Stimulated activated naive B cell treated with anti-CD40 and anti-IgM and Interleukin-4, amounts not matched to agents 10 μg/mL and 1 μg/mL and 100 μg/mL, for 72 hours (primary cell): Measurements from ENCODE around the gene RABGAP1.

Source experiments
- ATAC-seq, 2 donors: fragments of 150-1000 bp; cut with Tn5 transposase; replicated peaks; 2 replicates each; pipeline ENCODE4 v1.10.0; 2021; ENCODE audit warnings: moderate library complexity in 1 of 2
- DNase-seq: peaks from one replicate; pipeline ENCODE4 v3.0.0; 2021
- H3K27ac Mint-ChIP-seq: one replicate; pipeline ENCODE4 v1.8.0; 2022; ENCODE audit warnings: mild to moderate bottlenecking, mixed read lengths
- H3K27me3 Mint-ChIP-seq, 2 donors: one replicate each; pipeline ENCODE4 v1.8.0; 2022; ENCODE audit warnings: mixed read lengths in 2 of 2
- H3K36me3 Mint-ChIP-seq, 2 donors: one replicate each; pipeline ENCODE4 v1.8.0; 2022; ENCODE audit warnings: mixed read lengths in 2 of 2, mild to moderate bottlenecking in 1 of 2
- H3K4me1 Mint-ChIP-seq, 2 donors: one replicate each; pipeline ENCODE4 v1.8.0; 2022; ENCODE audit warnings: mixed read lengths in 2 of 2, mild to moderate bottlenecking in 1 of 2
- H3K4me3 Mint-ChIP-seq, 2 donors: one replicate each; pipeline ENCODE4 v1.8.0; 2022; ENCODE audit warnings: mild to moderate bottlenecking in 2 of 2, mixed read lengths in 2 of 2, moderate library complexity in 1 of 2
- H3K9me3 Mint-ChIP-seq, 2 donors: one replicate each; pipeline ENCODE4 v1.8.0; 2022; ENCODE audit warnings: mixed read lengths in 2 of 2, mild to moderate bottlenecking in 1 of 2

RABGAP1 gene

DNA sequence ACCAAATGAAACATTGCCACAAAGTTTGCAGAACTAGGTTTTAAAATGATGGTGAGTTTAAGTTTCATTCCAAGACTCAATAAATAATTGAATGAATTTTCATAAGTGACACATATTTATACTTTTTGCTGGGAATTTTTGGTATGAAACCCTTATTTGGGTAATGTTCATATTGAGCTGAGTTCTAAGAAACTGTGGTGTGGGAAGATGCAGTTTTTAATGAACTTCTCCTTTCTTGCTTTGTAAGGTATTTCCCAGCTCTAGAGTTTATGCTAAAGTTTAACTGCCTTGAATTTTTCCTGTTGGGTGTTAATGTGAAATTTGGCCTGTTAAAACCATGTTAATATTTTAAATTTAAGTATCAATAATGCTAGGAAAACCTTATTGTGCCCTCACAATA, 15.1 kb downstream of the RABGAP1 start:
- Mint-ChIP-seq H3K9me3 (peaks cover 0 to 6% of the 10 kb centered on the region in 2 donors), H3K27me3 (no peaks in the 10 kb centered on the region), H3K27ac (no peak overlapping the region), H3K4me1 (peaks cover 4 to 42% of the 10 kb centered on the region in 2 donors), H3K4me3 (no peak overlapping the region), H3K36me3 (peaks cover 24 to 29% of the 10 kb centered on the region in 2 donors)
- no peak for DNase-seq
- ATAC-seq = no peak

- H3K36me3 Mint-ChIP-seq = peaks cover 30 to 40% of the 10 kb centered on the region in 2 donors
- no peak overlapping the region for H3K27ac Mint-ChIP-seq
- H3K4me1 Mint-ChIP-seq = peaks cover 2 to 9% of the 10 kb centered on the region in 2 donors
- no peak overlapping the region for H3K4me3 Mint-ChIP-seq
- H3K9me3 Mint-ChIP-seq = peaks cover 0 to 6% of the 10 kb centered on the region in 2 donors
- no peaks in the 10 kb centered on the region for H3K27me3 Mint-ChIP-seq
- no peak for DNase-seq
- no peak for ATAC-seq
Measured at GRCh38 chr9:122961139-122961538, 20.3 kb downstream of the RABGAP1 start.

- no peak for ATAC-seq
- Mint-ChIP-seq H3K27ac (no peak overlapping the region), H3K9me3 (peaks cover 0 to 1% of the 10 kb centered on the region in 2 donors), H3K4me1 (peaks cover 3 to 4% of the 10 kb centered on the region in 2 donors), H3K4me3 (no peak overlapping the region), H3K36me3 (peaks cover 27 to 43% of the 10 kb centered on the region in 2 donors), H3K27me3 (no peaks in the 10 kb centered on the region)
- no peak for DNase-seq
Measured at GRCh38 chr9:122975196-122975595, 34.4 kb downstream of the RABGAP1 start.

DNA sequence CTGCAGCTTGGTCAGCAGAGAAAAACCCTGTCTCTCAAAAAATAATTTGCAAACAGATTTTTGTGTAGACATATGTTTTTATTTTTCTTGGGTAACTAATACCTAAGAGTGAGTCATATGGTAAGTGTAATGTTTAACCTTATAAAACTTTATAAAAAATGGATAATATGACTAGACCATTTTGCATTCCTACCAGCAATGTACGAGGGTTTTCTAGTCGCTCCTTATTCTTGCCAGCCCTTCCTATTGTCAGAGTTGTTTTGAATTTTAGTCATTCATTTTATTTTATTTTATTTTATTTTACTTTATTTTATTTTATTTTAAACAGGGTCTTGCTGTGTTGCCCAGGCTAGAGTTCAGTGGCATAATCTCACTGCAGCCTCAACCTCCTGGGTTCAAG, 37.8 kb downstream of the RABGAP1 start:
- H3K27me3 Mint-ChIP-seq = no peaks in the 10 kb centered on the region
- H3K9me3 Mint-ChIP-seq = peaks cover 0 to 1% of the 10 kb centered on the region in 2 donors
- no peak overlapping the region for H3K4me3 Mint-ChIP-seq
- no peak overlapping the region for H3K27ac Mint-ChIP-seq
- ATAC-seq (no peak), DNase-seq (no peak)
- peaks cover 0 to 4% of the 10 kb centered on the region in 2 donors for H3K4me1 Mint-ChIP-seq
- H3K36me3 Mint-ChIP-seq = peaks cover 8 to 26% of the 10 kb centered on the region in 2 donors

GRCh38 chr9:122986010-122986409, 45.2 kb downstream of the RABGAP1 start:
- no peaks in the 10 kb centered on the region for H3K27me3 Mint-ChIP-seq
- ATAC-seq (no peak), DNase-seq (no peak)
- peaks cover 0 to 3% of the 10 kb centered on the region in 2 donors for H3K4me1 Mint-ChIP-seq
- H3K36me3 Mint-ChIP-seq = peaks cover 10 to 15% of the 10 kb centered on the region in 2 donors
- no peak overlapping the region for H3K4me3 Mint-ChIP-seq
- no peaks in the 10 kb centered on the region for H3K9me3 Mint-ChIP-seq
- H3K27ac Mint-ChIP-seq = no peak overlapping the region

GRCh38 chr9:122988141-122988540, 47.3 kb downstream of the RABGAP1 start:
- Mint-ChIP-seq H3K27ac (no peak overlapping the region), H3K4me1 (peaks cover 3 to 5% of the 10 kb centered on the region in 2 donors), H3K36me3 (peaks cover 10 to 15% of the 10 kb centered on the region in 2 donors), H3K4me3 (no peak overlapping the region), H3K27me3 (no peaks in the 10 kb centered on the region), H3K9me3 (no peaks in the 10 kb centered on the region)
- ATAC-seq (no peak), DNase-seq (no peak)

GRCh38 chr9:122988920-122989621, 48.3 kb downstream of the RABGAP1 start:
- Mint-ChIP-seq H3K4me1 (peaks cover 3 to 5% of the 10 kb centered on the region in 2 donors), H3K27me3 (no peaks in the 10 kb centered on the region), H3K36me3 (peaks cover 10 to 15% of the 10 kb centered on the region in 2 donors), H3K27ac (no peak overlapping the region), H3K4me3 (no peak overlapping the region), H3K9me3 (no peaks in the 10 kb centered on the region)
- DNase-seq (no peak), ATAC-seq (peak; percentile 42 to 56)

GRCh38 chr9:122991370-122991830, 50.6 kb downstream of the RABGAP1 start:
- no peak for DNase-seq
- Mint-ChIP-seq H3K4me3 (no peak overlapping the region), H3K4me1 (peaks cover 2 to 5% of the 10 kb centered on the region in 2 donors), H3K9me3 (no peaks in the 10 kb centered on the region), H3K36me3 (peaks cover 7 to 8% of the 10 kb centered on the region in 2 donors), H3K27ac (no peak overlapping the region), H3K27me3 (no peaks in the 10 kb centered on the region)
- peak; percentile 80 for ATAC-seq

- Mint-ChIP-seq H3K4me3 (no peak overlapping the region), H3K27me3 (no peaks in the 10 kb centered on the region), H3K4me1 (peaks cover 0 to 2% of the 10 kb centered on the region in 2 donors), H3K36me3 (peaks cover 23 to 26% of the 10 kb centered on the region in 2 donors), H3K9me3 (no peaks in the 10 kb centered on the region), H3K27ac (no peak overlapping the region)
- DNase-seq = no peak
- no peak for ATAC-seq
Measured at GRCh38 chr9:122996586-122996985, 55.8 kb downstream of the RABGAP1 start.

GRCh38 chr9:122998448-122998847, 57.6 kb downstream of the RABGAP1 start:
- no peak overlapping the region for H3K4me3 Mint-ChIP-seq
- H3K27me3 Mint-ChIP-seq = no peaks in the 10 kb centered on the region
- H3K9me3 Mint-ChIP-seq = no peaks in the 10 kb centered on the region
- H3K36me3 Mint-ChIP-seq = peaks cover 30 to 31% of the 10 kb centered on the region in 2 donors
- H3K27ac Mint-ChIP-seq = no peak overlapping the region
- DNase-seq = no peak
- ATAC-seq = no peak
- H3K4me1 Mint-ChIP-seq = peaks cover 2 to 6% of the 10 kb centered on the region in 2 donors

DNA sequence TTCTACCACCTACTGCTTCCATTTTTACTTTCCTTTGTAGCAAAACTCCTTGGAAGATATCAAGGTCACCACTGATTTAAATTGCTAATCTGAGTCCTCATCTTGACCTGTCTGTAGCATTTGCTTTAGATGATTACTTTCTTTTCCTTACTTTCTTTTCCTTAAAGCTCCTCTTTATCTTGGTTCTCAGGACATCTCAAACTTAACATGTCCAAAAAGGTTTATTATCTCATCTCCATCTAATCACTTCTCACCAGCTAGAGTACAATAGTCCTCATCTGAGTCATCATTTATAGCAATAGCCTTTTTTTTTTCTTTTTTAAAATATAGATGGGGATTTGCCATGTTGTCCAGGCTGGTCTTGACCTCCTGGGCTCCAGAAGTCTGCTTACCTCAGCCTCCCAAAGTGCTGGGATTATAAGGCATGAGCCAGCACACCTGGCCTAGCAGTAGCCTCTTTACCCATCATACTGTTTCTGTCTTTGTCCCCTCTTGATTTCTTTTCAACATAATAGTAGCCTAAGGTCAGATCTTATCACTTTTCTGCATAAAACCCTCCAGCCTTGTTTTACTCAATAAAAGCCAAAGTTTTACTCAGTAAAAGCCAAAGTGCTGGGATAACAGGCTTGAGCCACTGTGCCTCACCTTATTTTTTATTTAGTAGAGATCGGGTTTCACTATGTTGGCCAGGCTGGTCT, 59.7 kb downstream of the RABGAP1 start:
- H3K27me3 Mint-ChIP-seq = no peaks in the 10 kb centered on the region
- no peak overlapping the region for H3K4me3 Mint-ChIP-seq
- H3K4me1 Mint-ChIP-seq = peaks cover 2 to 6% of the 10 kb centered on the region in 2 donors
- H3K9me3 Mint-ChIP-seq = no peaks in the 10 kb centered on the region
- H3K27ac Mint-ChIP-seq = no peak overlapping the region
- no peak for DNase-seq
- H3K36me3 Mint-ChIP-seq = peaks cover 33 to 37% of the 10 kb centered on the region in 2 donors
- ATAC-seq = no peak

DNA sequence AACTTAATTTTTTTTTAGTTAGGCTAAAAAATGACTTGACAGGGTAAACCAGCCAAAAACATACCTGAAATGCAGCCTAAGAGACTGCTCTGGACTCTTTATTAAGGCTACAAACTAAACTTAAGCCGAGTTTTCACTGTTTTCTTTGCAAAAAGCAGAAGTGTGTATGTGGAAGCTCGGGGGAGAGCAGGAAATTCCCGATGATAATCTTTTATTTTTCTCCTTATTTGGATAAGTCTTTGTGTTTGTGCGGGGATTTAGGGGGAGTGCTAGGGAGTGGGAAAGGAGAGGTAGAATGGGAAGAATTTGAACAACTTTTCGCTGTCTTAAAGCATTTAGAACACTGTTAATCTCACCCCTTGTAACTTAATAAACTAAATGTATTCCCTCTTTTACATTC, 61.9 kb downstream of the RABGAP1 start:
- H3K27ac Mint-ChIP-seq = peak overlapping the region; percentile 84
- H3K27me3 Mint-ChIP-seq = no peaks in the 10 kb centered on the region
- peaks cover 32 to 34% of the 10 kb centered on the region in 2 donors for H3K36me3 Mint-ChIP-seq
- H3K9me3 Mint-ChIP-seq = no peaks in the 10 kb centered on the region
- ATAC-seq (no peak), DNase-seq (no peak)
- H3K4me1 Mint-ChIP-seq = peaks cover 2 to 6% of the 10 kb centered on the region in 2 donors
- H3K4me3 Mint-ChIP-seq = no peak overlapping the region

DNA sequence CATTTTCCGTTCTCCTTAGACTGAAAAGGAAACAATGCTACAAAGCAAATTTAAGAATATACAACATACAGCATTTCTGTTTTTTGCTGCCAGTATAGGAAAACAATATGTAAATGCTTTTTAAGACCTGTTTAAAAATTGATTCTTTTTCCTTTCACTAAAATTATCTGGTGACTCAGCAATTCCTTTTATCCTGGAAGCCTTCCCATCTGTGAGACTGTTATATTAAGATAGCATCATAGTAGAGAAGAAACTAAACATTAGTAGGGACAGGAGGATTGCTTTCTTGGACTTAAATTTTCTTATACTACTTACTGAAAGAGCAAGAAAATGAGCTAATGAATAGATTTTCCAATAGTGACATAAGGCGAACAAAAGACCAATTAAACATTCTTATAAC, 62.6 kb downstream of the RABGAP1 start:
- H3K27me3 Mint-ChIP-seq = no peaks in the 10 kb centered on the region
- DNase-seq (no peak), ATAC-seq (no peak)
- peaks cover 2 to 6% of the 10 kb centered on the region in 2 donors for H3K4me1 Mint-ChIP-seq
- H3K9me3 Mint-ChIP-seq = no peaks in the 10 kb centered on the region
- H3K27ac Mint-ChIP-seq = no peak overlapping the region
- H3K36me3 Mint-ChIP-seq = peaks cover 32 to 38% of the 10 kb centered on the region in 2 donors
- no peak overlapping the region for H3K4me3 Mint-ChIP-seq

DNA sequence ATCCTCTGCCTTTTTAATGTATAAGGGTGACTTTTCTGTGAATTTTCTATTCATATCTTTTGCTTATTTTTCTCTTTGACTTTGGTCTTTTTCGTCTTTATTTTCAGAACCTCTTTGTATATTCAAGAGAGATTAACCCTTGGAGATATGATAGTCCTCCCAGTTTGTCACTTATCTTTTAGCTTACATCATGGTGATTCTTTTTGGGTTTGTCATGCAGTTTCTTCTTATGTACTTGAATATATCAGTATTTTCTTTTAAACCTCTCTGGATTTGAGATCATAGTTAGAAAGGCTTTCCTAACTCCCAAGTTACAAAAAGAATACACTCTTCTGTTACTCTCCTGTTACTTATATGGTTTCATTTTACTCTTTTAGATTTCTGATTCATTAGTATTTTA, 65.1 kb downstream of the RABGAP1 start:
- peaks cover 2 to 6% of the 10 kb centered on the region in 2 donors for H3K4me1 Mint-ChIP-seq
- ATAC-seq (no peak), DNase-seq (no peak)
- no peaks in the 10 kb centered on the region for H3K9me3 Mint-ChIP-seq
- peaks cover 18 to 21% of the 10 kb centered on the region in 2 donors for H3K36me3 Mint-ChIP-seq
- H3K27ac Mint-ChIP-seq = no peak overlapping the region
- no peak overlapping the region for H3K4me3 Mint-ChIP-seq
- H3K27me3 Mint-ChIP-seq = no peaks in the 10 kb centered on the region

DNA sequence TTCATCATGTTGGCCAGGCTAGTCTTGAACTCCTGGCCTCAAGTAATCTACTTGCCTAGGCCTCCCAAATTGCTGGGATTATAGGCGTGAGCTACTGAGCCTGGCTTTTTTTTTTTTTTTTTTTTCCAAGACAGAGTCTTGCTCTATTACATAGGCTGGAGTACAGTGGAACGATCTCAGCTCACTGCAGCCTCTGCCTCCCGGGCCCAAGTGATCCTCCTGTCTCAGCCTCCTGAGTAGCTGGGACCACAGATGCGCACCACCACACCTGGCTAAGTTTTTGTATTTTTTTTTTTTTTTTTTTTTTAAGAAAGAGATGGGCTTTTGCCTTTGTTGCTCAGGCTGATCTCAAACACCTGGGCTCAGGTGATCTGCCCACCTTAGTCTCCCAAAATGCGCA, 66.4 kb downstream of the RABGAP1 start:
- no peaks in the 10 kb centered on the region for H3K9me3 Mint-ChIP-seq
- H3K36me3 Mint-ChIP-seq = peaks cover 25 to 29% of the 10 kb centered on the region in 2 donors
- ATAC-seq = no peak
- H3K27me3 Mint-ChIP-seq = no peaks in the 10 kb centered on the region
- H3K4me1 Mint-ChIP-seq = peaks cover 2 to 6% of the 10 kb centered on the region in 2 donors
- no peak overlapping the region for H3K4me3 Mint-ChIP-seq
- no peak overlapping the region for H3K27ac Mint-ChIP-seq
- no peak for DNase-seq
